GM23338 (cell line): Measurements from ENCODE around the gene LENG9. TPM values are rescaled to one million over a fixed set of nuclear protein-coding genes. Genes with fewer than 3 reads are reported as not detected.

Experiments
- ATAC-seq: fragments of 200-7000 bp; cut with Tn5 transposase; 3 replicates; pipeline ENCODE4 v1.9.1; 2020
- DNase-seq: peaks from one replicate; pipeline ENCODE4 v3.0.0-alpha.2; 2015; ENCODE audit warnings: low spot score
- H2AFZ ChIP-seq: fragments of 200-600 bp; sonication (generic); 2 replicates; pipeline ENCODE4 v1.8.0; 2016; ENCODE audit warnings: antibody characterized with exemption, mild to moderate bottlenecking, moderate library complexity
- H3F3A ChIP-seq: fragments of 200-600 bp; sonication (generic); replicated peaks from 2 replicates; pipeline ENCODE4 v1.8.0; 2017; ENCODE audit warnings: antibody characterized with exemption, mixed run types, low read depth
- H3K27ac ChIP-seq: fragments of 200-600 bp; sonication (generic); 2 replicates; pipeline ENCODE4 v1.6.1; 2016; ENCODE audit warnings: low read depth
- H3K27me3 ChIP-seq: fragments of 200-600 bp; sonication (generic); 2 replicates; pipeline ENCODE4 v1.8.0; 2016; ENCODE audit warnings: mild to moderate bottlenecking, mixed run types, moderate library complexity; ENCODE audit not compliant: insufficient read depth
- H3K36me3 ChIP-seq: fragments of 200-600 bp; sonication (generic); 2 replicates; pipeline ENCODE4 v1.8.0; 2016; ENCODE audit warnings: mild to moderate bottlenecking; ENCODE audit not compliant: insufficient read depth
- H3K4me1 ChIP-seq: fragments of 200-600 bp; sonication (generic); 2 replicates; pipeline ENCODE4 v1.8.0; 2016; ENCODE audit warnings: mild to moderate bottlenecking, moderate library complexity; ENCODE audit not compliant: insufficient read depth
- H3K4me2 ChIP-seq: fragments of 200-600 bp; sonication (generic); 2 replicates; pipeline ENCODE4 v1.7.1; 2017; ENCODE audit warnings: mixed run types
- H3K4me3 ChIP-seq: fragments of 200-600 bp; sonication (generic); 2 replicates; pipeline ENCODE4 v1.6.1; 2016; ENCODE audit warnings: mixed run types
- H3K79me2 ChIP-seq: fragments of 200-600 bp; sonication (generic); replicated peaks from 2 replicates; pipeline ENCODE4 v1.8.0; 2017; ENCODE audit warnings: mild to moderate bottlenecking; ENCODE audit not compliant: insufficient read depth
- H3K9me2 ChIP-seq: fragments of 200-600 bp; sonication (generic); 2 replicates; pipeline ENCODE4 v1.8.0; 2017; ENCODE audit not compliant: insufficient read depth
- H4K20me1 ChIP-seq: fragments of 200-600 bp; sonication (generic); replicated peaks from 2 replicates; pipeline ENCODE4 v1.8.0; 2017; ENCODE audit warnings: mild to moderate bottlenecking; ENCODE audit not compliant: insufficient read depth
- H3K27ac Mint-ChIP-seq: 2 replicates; pipeline ENCODE4 v1.8.0; 2020; ENCODE audit warnings: inconsistent platforms, mild to moderate bottlenecking, moderate library complexity, mixed read lengths
- H3K27me3 Mint-ChIP-seq: 3 replicates; pipeline ENCODE4 v1.8.0; 2022; ENCODE audit warnings: low read depth, mild to moderate bottlenecking, moderate library complexity, mixed read lengths, inconsistent platforms; ENCODE audit not compliant: insufficient read depth, poor library complexity
- H3K36me3 Mint-ChIP-seq: 3 replicates; pipeline ENCODE4 v1.8.0; 2021; ENCODE audit warnings: low read depth, mild to moderate bottlenecking, inconsistent platforms, moderate library complexity, mixed read lengths
- H3K4me1 Mint-ChIP-seq: 3 replicates; pipeline ENCODE4 v1.8.0; 2020; ENCODE audit warnings: mild to moderate bottlenecking, inconsistent platforms, mixed read lengths
- H3K4me3 Mint-ChIP-seq: 3 replicates; pipeline ENCODE4 v1.8.0; 2021; ENCODE audit warnings: moderate library complexity, mild to moderate bottlenecking, inconsistent platforms, mixed read lengths
- H3K9me3 Mint-ChIP-seq: 3 replicates; pipeline ENCODE4 v1.8.0; 2020; ENCODE audit warnings: moderate library complexity, mild to moderate bottlenecking, inconsistent platforms, mixed read lengths
- CREB1 ChIP-seq: fragments of 250-450 bp; sonication (Bioruptor Pico); IDR thresholded peaks from 2 replicates; pipeline ENCODE4 v1.5.0; 2020; ENCODE audit warnings: low read depth, mild to moderate bottlenecking, moderate library complexity
- CTCF ChIP-seq, 2 experiments: fragments of 200-600 bp in 1 of 2; sonication (generic) in 1 of 2; conservative IDR thresholded peaks; 2 replicates each; pipeline versions ENCODE4 v1.5.1 to v1.6.1; 2016 to 2017; ENCODE audit warnings: antibody characterized with exemption in 2 of 2, low read depth in 2 of 2, mild to moderate bottlenecking in 2 of 2, moderate library complexity in 1 of 2
- ETS1 ChIP-seq: IDR thresholded peaks from 2 replicates; pipeline ENCODE4 v1.6.1; 2016; ENCODE audit warnings: antibody characterized with exemption
- EZH2 ChIP-seq: fragments of 200-600 bp; sonication (generic); IDR thresholded peaks from one replicate; pipeline ENCODE4 v1.8.0; 2017; ENCODE audit warnings: antibody characterized with exemption, mild to moderate bottlenecking, low read depth; ENCODE audit not compliant: unreplicated experiment
- EZH2phosphoT487 ChIP-seq: fragments of 200-600 bp; sonication (generic); IDR thresholded peaks from one replicate; pipeline ENCODE4 v1.8.1; 2018; ENCODE audit warnings: antibody characterized with exemption; ENCODE audit not compliant: unreplicated experiment
- JUNB ChIP-seq: IDR thresholded peaks from one replicate; pipeline ENCODE4 v1.6.1; 2016; ENCODE audit warnings: antibody characterized with exemption; ENCODE audit not compliant: unreplicated experiment
- NANOG ChIP-seq: IDR thresholded peaks from 2 replicates; pipeline ENCODE4 v1.6.1; 2016; ENCODE audit warnings: antibody characterized with exemption, borderline replicate concordance
- POLR2AphosphoS5 ChIP-seq: IDR thresholded peaks from 2 replicates; pipeline ENCODE4 v1.6.1; 2016; ENCODE audit warnings: antibody characterized with exemption, low read depth
- REST ChIP-seq: IDR thresholded peaks from one replicate; pipeline ENCODE4 v1.6.1; 2018; ENCODE audit warnings: antibody characterized with exemption; ENCODE audit not compliant: unreplicated experiment
- ZNF114 ChIP-seq: fragments of 250-450 bp; sonication (Bioruptor Pico); IDR thresholded peaks from 2 replicates; pipeline ENCODE4 v1.5.0; 2020; ENCODE audit warnings: mild to moderate bottlenecking, moderate library complexity
- ZNF331 ChIP-seq: fragments of 250-450 bp; sonication (Bioruptor Pico); IDR thresholded peaks from 2 replicates; pipeline ENCODE4 v1.5.0; 2020; ENCODE audit warnings: low read depth, mild to moderate bottlenecking, moderate library complexity
- ZNF462 ChIP-seq: fragments of 250-450 bp; sonication (Bioruptor Pico); IDR thresholded peaks from 2 replicates; pipeline ENCODE4 v1.5.0; 2020; ENCODE audit warnings: mild to moderate bottlenecking, moderate library complexity
- polyA plus RNA-seq: library from polyadenylated mRNA; unstranded; fragments of >200 nt; fragmentation: Nextera tagmentation; extraction: Ambion mirVana; gene quantifications from 2 replicates; pipeline ENCODE4 v1.2.1, GENCODE V29; 2016
- total RNA-seq: library from RNA; depleted of rRNA; stranded (reverse); fragments of >200 nt; shearing (Covaris generic); gene quantifications from 2 replicates; pipeline ENCODE4 v1.2.3, GENCODE V29; 2014

The LENG9 gene
- total and polyA plus RNA-seq, 2 experiments from 2014 or later, result 0.26 to 6.4 TPM

- H3K9me3 Mint-ChIP-seq, result peaks cover 84% of the 10 kb centered on the region
- Histone ChIP-seq H3K36me3 (no peaks in the 10 kb centered on the region), H3K9me2 (no peaks in the 10 kb centered on the region), H3K27ac (no peak overlapping the region), H3K27me3 (no peaks in the 10 kb centered on the region), H3K4me3 (no peak overlapping the region), H3K4me2 (no peak overlapping the region), H3K79me2 (no peaks in the 10 kb centered on the region), H3F3A (no peaks in the 10 kb centered on the region), H2AFZ (no peak overlapping the region), H3K4me1 (no peaks in the 10 kb centered on the region), H4K20me1 (no peaks in the 10 kb centered on the region)
- ATAC-seq (no peak), DNase-seq (no peak)
- H3K27me3 Mint-ChIP-seq, result peaks cover 3% of the 10 kb centered on the region
- H3K27ac Mint-ChIP-seq, result no peak overlapping the region
- H3K36me3 Mint-ChIP-seq, result peaks cover 32% of the 10 kb centered on the region; the same call in 2 of the 3 replicates
- H3K4me3 Mint-ChIP-seq, result no peak overlapping the region
- no peaks in the 10 kb centered on the region for H3K4me1 Mint-ChIP-seq
- TF ChIP-seq EZH2phosphoT487 (no peak), NANOG (no peak), ZNF114 (CRISPR knock-in tag) (no peak), ETS1 (no peak), EZH2 (no peak), JUNB (no peak), REST (no peak), ZNF462 (no peak), CREB1 (no peak), ZNF331 (CRISPR knock-in tag) (no peak), CTCF (conservative IDR thresholded peaks at IDR 0.05; ENCODE audit: low read depth in 2 of 2) (no peak), POLR2AphosphoS5 (no peak)
Observed at GRCh38 chr19:54507824-54508223, 44.2 kb upstream of the LENG9 start.
